Stimulated activated naive CD8-positive, alpha-beta T cell treated with anti-CD3 and anti-CD28 coated beads, Interleukin-15, amount 100 ng/mL, for 72 hours (primary cell): Measurements from ENCODE around the gene ZNF124.
A peak's percentile ranks its signal among the peaks of the same experiment; 100 is the strongest.
"Not testable (repeated sequence)": the region's sequence is repeated elsewhere in the genome, so short reads cannot be mapped to it uniquely, and the experiment has no call there.

Source experiments
- ATAC-seq: fragments of 150-1000 bp; cut with Tn5 transposase; 2 replicates; pipeline ENCODE4 v1.10.0; 2021; ENCODE audit warnings: mild to moderate bottlenecking, moderate library complexity
- DNase-seq, 2 donors: peaks; one replicate each; pipeline ENCODE4 v3.0.0; 2021 to 2022
- H3K27ac Mint-ChIP-seq, 2 donors: one replicate each; pipeline ENCODE4 v1.8.0; 2022; ENCODE audit warnings: mild to moderate bottlenecking in 2 of 2, mixed read lengths in 2 of 2, moderate library complexity in 2 of 2
- H3K27me3 Mint-ChIP-seq: one replicate; pipeline ENCODE4 v1.8.0; 2022; ENCODE audit warnings: mixed read lengths
- H3K4me1 Mint-ChIP-seq: one replicate; pipeline ENCODE4 v1.8.0; 2022; ENCODE audit warnings: mild to moderate bottlenecking, mixed read lengths
- H3K4me3 Mint-ChIP-seq, 2 donors: one replicate each; pipeline ENCODE4 v1.8.0; 2022; ENCODE audit warnings: mild to moderate bottlenecking in 2 of 2, mixed read lengths in 2 of 2, moderate library complexity in 1 of 2
- H3K9me3 Mint-ChIP-seq, 2 donors: one replicate each; pipeline ENCODE4 v1.8.0; 2022; ENCODE audit warnings: mixed read lengths in 2 of 2

The ZNF124 gene

DNA sequence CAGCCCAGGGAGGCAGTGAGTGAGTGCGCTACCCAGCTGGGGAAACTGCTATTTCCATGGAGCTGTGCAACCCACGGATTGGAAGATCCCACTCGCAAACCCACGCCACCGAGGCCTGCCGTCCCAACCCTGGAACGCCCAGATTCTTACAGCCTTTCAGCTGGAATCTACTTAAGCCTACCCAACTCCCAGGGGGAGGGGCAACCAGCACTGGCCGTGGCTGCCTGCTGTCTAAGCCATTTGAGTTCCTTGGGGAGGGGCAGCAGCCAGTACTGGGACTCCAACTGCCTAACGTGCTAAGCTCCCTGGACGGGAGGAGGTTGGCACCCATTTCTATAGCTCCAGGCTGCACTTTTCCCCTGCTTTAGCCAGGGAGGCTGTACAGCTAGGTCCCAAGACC is 40.6 kb downstream of the ZNF124 start:
- DNase-seq: no peak
- Mint-ChIP-seq H3K4me3 (no peak overlapping the region), H3K27me3 (no peaks in the 10 kb centered on the region), H3K4me1 (peaks cover 10% of the 10 kb centered on the region), H3K9me3 (peaks cover 34 to 45% of the 10 kb centered on the region in 2 donors), H3K27ac (no peak overlapping the region)
- ATAC-seq: no peak

DNA sequence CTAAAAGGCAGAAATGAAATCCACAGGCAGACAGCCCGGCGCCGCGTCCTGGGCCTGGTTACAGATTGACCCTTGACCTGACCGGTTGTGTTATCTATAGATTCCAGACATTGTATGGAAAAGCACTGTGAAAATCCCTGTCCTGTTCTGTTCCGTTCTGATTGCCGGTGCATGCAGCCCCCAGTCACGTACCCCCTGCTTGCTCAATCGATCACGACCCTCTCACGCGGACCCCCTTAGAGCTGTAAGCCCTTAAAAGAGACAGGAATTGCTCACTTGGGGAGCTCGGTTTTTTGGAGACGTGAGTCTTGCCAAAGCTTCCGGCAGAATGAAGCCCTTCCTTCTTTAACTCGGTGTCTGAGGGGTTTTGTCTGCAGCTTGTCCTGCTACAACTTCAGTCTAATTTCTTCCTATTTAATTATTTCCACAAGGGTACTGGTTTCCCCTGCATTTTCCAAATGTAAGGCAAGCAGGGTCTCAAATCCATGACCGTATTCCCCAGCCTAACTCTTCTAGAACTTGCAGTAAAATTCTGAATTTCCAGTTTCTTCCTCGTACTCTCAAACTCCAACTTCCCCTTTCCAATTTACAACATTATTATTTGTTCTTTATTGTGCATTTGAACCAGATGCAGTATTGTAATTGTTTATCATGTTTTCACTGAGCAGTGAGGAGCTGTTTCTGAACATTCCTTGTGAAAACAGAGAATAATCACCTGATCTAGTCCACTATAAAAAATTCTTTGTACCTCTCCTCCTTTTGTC is 44.1 kb downstream of the ZNF124 start:
- DNase-seq, H3K4me1 Mint-ChIP-seq, ATAC-seq, H3K27me3 Mint-ChIP-seq: not testable (repeated sequence)
- Mint-ChIP-seq H3K4me3 (peak overlapping the region; percentile 88 to 93), H3K27ac (peak overlapping the region; percentile 79 to 97), H3K9me3 (peaks cover 1 to 18% of the 10 kb centered on the region in 2 donors)

DNA sequence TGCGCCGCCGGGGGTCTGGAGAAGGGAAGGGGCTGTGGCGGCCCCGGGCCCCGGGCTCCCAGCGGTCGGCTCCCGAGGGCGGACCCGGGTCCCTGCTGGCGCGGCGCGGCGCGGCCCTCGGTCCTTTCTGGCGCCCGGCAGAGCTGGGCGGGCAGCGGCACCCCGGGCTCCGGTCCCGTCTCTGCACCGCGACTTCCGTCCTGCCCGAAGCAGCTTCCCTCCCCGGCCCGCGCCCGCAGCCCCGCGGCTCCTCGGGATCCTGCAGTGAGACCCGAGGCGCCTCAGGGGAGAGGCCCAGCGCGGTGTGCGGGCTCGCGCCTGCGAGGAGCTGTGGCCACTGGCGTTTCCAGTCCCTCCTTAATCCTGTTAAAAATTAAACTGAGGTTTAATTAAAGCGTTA is 45.2 kb downstream of the ZNF124 start:
- peaks cover 0 to 11% of the 10 kb centered on the region in 2 donors for H3K9me3 Mint-ChIP-seq
- not testable (repeated sequence) for H3K4me3 Mint-ChIP-seq, H3K27me3 Mint-ChIP-seq

DNA sequence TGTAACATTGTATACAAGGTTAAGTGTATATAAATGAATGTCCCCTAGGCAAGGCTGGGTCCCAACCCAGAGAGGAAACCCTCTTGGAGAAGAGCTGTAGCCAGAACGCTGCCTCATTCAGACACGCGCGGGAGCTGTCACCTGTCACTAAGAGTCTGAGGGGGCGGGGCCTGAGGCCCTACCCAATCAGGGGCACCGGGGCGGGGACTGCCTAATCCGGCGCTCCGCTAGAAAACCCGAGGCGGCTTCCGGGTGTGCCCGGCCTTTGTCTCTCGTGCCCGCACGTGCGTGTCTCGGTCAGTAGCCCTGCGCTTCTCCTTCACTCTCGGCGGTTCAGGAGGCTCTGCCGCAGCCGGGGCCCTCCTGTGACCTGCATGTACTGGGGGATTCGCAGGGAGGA is 45.7 kb downstream of the ZNF124 start:
- ATAC-seq: peak; percentile 98
- H3K4me3 Mint-ChIP-seq, H3K27ac Mint-ChIP-seq, DNase-seq, H3K4me1 Mint-ChIP-seq, H3K27me3 Mint-ChIP-seq: not testable (repeated sequence)
- H3K9me3 Mint-ChIP-seq: peaks cover 0 to 14% of the 10 kb centered on the region in 2 donors

More for the DNA sequence above, 45.2 kb downstream of the ZNF124 start:
- not testable (repeated sequence) for DNase-seq, H3K4me1 Mint-ChIP-seq, H3K27ac Mint-ChIP-seq
- peak; percentile 87 for ATAC-seq

DNA sequence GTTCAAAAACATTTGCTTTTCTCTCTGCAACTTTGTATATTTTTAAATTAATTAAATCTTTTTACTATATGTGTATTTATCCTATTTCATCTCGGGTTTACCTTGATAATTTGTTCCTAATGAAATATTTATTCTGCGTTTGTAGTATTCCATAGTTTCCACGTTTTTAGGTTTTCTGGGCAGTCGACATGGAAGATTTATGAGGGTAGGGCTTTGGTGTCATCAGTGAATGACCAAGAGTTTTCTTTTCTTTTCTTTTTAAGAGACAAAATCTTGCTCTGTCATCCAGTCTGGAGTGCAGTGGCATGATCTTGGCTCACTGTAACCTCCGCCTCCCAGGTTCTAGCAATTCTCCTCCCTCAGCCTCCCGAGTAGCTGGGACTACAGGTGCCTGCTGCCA is 50.4 kb downstream of the ZNF124 start:
- Mint-ChIP-seq H3K27ac (no peak overlapping the region), H3K9me3 (peaks cover 0 to 14% of the 10 kb centered on the region in 2 donors), H3K4me1 (no peaks in the 10 kb centered on the region), H3K4me3 (no peak overlapping the region), H3K27me3 (no peaks in the 10 kb centered on the region)
- ATAC-seq (no peak), DNase-seq (no peak)

DNA sequence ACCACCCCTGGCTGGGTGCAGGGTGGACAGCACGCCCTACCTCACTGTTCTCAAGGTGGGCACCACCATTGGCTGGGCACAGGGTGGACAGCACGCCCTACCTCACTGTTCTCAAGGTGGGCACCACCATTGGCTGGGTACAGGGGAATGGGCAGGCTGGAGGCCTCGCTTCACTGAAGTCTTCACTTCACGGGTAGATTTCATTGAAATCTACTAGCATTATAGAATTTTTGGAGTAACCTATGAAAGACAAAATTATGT is 51.5 kb downstream of the ZNF124 start:
- H3K4me3 Mint-ChIP-seq, H3K4me1 Mint-ChIP-seq, ATAC-seq, H3K27me3 Mint-ChIP-seq, DNase-seq, H3K27ac Mint-ChIP-seq: not testable (repeated sequence)
- peaks cover 0 to 14% of the 10 kb centered on the region in 2 donors for H3K9me3 Mint-ChIP-seq

GRCh38 chr1:247119600-247120407 is 52.0 kb downstream of the ZNF124 start:
- DNase-seq (no peak), ATAC-seq (peak; percentile 37)
- H3K27me3 Mint-ChIP-seq: peaks cover 6% of the 10 kb centered on the region
- no peak overlapping the region for H3K4me3 Mint-ChIP-seq
- H3K4me1 Mint-ChIP-seq: no peaks in the 10 kb centered on the region
- peaks cover 0 to 12% of the 10 kb centered on the region in 2 donors for H3K9me3 Mint-ChIP-seq
- H3K27ac Mint-ChIP-seq: no peak overlapping the region

DNA sequence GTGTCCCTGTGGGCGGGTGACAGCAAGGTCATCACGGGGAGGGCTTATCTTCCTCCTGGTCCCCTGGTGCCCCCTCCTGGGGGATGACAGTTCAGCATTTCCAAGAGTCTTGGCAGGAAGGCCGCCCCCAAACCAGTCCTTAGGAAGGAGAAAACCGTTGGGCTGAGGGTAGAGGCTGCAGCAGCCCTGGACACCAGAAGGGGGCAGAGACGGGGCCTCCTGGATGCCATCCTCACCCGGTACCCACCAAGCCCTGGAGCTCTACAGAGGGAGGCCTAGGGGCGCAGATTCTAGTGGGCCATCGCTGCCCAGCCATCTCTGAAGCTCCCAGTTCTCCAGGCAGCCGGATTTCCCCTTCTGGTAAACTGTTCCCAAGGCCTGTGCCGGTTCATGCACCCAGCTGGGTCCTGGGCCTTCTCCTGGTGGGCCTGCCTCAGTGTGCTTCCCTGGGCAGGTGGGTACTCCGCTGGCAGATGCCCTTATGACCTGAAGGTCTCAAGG is 52.8 kb downstream of the ZNF124 start:
- peak; percentile 41 to 55 for DNase-seq
- no peaks in the 10 kb centered on the region for H3K4me1 Mint-ChIP-seq
- H3K27ac Mint-ChIP-seq: no peak overlapping the region
- H3K4me3 Mint-ChIP-seq: no peak overlapping the region
- peaks cover 0 to 7% of the 10 kb centered on the region in 2 donors for H3K9me3 Mint-ChIP-seq
- peaks cover 14% of the 10 kb centered on the region for H3K27me3 Mint-ChIP-seq
- ATAC-seq: peak; percentile 63

DNA sequence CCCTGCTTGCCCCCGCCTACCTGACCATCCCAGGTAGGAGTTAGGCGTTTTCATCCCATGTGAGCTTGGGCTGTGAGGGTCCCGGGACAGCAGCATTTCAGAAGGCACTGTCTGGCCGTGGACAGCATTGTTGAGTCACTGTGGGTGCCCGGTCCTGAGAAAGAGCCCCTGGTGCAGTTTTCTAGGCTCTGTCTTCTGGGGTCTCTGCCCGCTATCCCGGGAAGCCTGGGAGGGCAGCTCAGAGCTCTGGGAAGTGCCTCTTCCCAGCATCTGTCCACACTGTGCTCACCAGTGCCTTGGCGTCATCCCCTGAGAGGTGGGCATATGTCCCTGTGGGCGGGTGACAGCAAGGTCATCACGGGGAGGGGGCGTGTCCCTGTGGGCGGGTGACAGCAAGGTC is 56.3 kb downstream of the ZNF124 start:
- Mint-ChIP-seq H3K4me1 (peaks cover 6% of the 10 kb centered on the region), H3K27ac (no peak overlapping the region), H3K27me3 (peaks cover 36% of the 10 kb centered on the region), H3K9me3 (no peaks in the 10 kb centered on the region), H3K4me3 (no peak overlapping the region)
- DNase-seq (no peak), ATAC-seq (no peak)

- peaks cover 37% of the 10 kb centered on the region for H3K27me3 Mint-ChIP-seq
- H3K27ac Mint-ChIP-seq: no peak overlapping the region
- peaks cover 7% of the 10 kb centered on the region for H3K4me1 Mint-ChIP-seq
- no peak for DNase-seq
- ATAC-seq: no peak
- H3K4me3 Mint-ChIP-seq: no peak overlapping the region
- H3K9me3 Mint-ChIP-seq: no peaks in the 10 kb centered on the region
Observed at GRCh38 chr1:247115141-247115510, 56.7 kb downstream of the ZNF124 start.

GRCh38 chr1:247114351-247115140 is 57.3 kb downstream of the ZNF124 start:
- Mint-ChIP-seq H3K4me1 (peaks cover 7% of the 10 kb centered on the region), H3K9me3 (no peaks in the 10 kb centered on the region), H3K27ac (no peak overlapping the region), H3K27me3 (peaks cover 43% of the 10 kb centered on the region), H3K4me3 (no peak overlapping the region)
- DNase-seq: no peak
- peak; percentile 31 for ATAC-seq

- peak; percentile 24 for ATAC-seq
- H3K4me3 Mint-ChIP-seq: no peak overlapping the region
- H3K27ac Mint-ChIP-seq: no peak overlapping the region
- H3K4me1 Mint-ChIP-seq: peaks cover 7% of the 10 kb centered on the region
- DNase-seq: no peak
- peaks cover 51% of the 10 kb centered on the region for H3K27me3 Mint-ChIP-seq
- no peaks in the 10 kb centered on the region for H3K9me3 Mint-ChIP-seq
Observed at GRCh38 chr1:247113733-247114271, 58.0 kb downstream of the ZNF124 start.

- Mint-ChIP-seq H3K27me3 (peaks cover 58% of the 10 kb centered on the region), H3K4me1 (peaks cover 7% of the 10 kb centered on the region), H3K4me3 (peak overlapping the region in 1 of 2 donors; percentile 53), H3K9me3 (no peaks in the 10 kb centered on the region), H3K27ac (no peak overlapping the region)
- ATAC-seq (no peak), DNase-seq (no peak)
Observed at GRCh38 chr1:247113094-247113497, 58.7 kb downstream of the ZNF124 start.

DNA sequence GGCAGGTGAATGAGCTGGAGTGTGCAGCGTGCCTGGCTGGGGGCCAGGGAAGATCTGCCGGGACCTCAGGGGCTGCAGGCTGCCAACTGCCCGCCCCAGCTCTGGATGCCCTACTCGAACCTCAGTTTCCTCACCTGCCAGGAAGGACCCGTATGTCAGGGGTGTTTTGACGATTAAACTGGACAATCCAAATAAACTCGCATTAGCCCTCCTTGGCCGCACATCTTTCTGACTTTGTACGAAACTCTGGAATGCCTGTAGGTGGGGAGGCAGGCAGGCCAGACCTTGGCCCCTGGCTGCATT is 59.4 kb downstream of the ZNF124 start:
- Mint-ChIP-seq H3K27ac (no peak overlapping the region), H3K4me3 (peak overlapping the region; percentile 12 to 53), H3K9me3 (no peaks in the 10 kb centered on the region), H3K4me1 (peaks cover 7% of the 10 kb centered on the region), H3K27me3 (peaks cover 64% of the 10 kb centered on the region)
- no peak for ATAC-seq
- no peak for DNase-seq

DNA sequence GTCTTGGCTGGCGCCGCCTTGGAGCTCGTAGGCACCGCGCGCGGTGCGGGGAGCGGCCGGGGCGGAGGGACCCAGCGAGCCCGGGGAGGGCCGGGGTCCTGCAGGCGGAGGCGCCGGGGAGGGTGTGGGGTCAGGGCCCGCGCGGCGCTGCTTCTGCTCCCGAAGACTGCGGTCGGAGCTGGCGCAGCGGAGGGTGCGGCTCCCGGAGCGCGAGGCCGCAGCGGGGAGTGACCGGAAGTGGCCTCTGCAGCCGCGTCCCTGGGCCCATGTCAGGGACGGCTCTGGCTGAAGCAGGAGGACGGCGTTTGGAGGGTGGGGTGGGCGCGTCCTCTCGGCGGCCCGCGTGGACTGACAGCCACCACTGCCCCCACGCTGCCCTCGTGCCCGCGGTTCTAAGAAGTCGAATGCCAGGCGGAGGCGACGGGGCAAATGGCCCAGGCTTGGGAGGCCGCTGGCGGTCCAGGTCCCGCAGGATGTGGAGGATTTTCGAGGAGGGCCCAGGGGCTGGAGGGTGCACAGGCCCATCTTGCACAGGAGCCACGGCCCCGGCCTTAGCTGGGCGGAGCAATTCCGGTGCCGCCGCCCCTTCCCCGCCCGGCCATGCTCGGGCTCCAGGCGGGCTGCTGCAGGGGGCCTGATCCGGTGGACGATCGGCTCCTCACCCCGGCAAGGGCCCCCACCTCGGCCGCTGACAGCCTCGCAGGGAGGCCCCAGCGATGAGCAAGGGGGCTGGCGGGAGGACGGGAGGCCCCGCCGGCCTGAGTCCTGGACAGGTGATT is 59.9 kb downstream of the ZNF124 start:
- DNase-seq (no peak), ATAC-seq (peak; percentile 58)
- H3K9me3 Mint-ChIP-seq: no peaks in the 10 kb centered on the region
- H3K27me3 Mint-ChIP-seq: peaks cover 68% of the 10 kb centered on the region
- H3K4me1 Mint-ChIP-seq: peaks cover 7% of the 10 kb centered on the region
- no peak overlapping the region for H3K27ac Mint-ChIP-seq
- peak overlapping the region; percentile 56 to 65 for H3K4me3 Mint-ChIP-seq
